Measurements from ENCODE around the gene CNTRL.
"Not testable (repeated sequence)": the region's sequence is repeated elsewhere in the genome, so short reads cannot be mapped to it uniquely, and the experiment has no call there.

Gene CNTRL

DNA sequence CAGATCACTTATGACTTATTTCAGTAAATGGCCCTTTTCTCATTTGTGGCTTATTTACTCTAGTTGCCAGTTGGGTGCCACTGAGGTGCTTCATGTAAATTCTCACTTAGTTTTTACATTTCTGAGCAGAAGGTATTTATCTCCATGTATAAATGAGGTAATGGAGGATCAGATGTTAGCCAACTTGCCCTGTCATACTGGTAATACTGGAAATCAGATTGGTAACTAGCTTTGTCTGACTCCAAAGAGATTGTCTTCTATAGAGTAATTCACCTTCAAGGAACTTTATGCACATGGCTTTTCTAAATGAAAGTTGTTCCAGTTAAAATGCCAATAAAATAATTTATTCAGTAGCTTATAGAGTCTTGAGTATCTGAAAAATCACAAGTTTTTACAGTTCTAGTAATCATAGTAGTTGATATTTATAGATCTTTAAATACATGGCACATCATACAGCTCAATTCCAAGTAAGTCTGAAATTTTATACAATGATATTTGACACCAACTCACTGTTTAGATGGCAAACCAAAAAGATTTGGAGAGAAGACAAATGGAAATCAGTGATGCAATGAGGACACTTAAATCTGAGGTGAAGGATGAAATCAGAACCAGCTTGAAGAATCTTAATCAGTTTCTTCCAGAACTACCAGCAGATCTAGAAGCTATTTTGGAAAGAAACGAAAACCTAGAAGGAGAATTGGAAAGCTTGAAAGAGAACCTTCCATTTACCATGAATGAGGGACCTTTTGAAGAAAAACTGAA, 98.2 kb downstream of the CNTRL start:
- DNase-seq (ENCODE audit: low read depth): no peak
- H3K4me3 ChIP-seq (ENCODE audit: low read depth, low read length): no peak overlapping the region

DNA sequence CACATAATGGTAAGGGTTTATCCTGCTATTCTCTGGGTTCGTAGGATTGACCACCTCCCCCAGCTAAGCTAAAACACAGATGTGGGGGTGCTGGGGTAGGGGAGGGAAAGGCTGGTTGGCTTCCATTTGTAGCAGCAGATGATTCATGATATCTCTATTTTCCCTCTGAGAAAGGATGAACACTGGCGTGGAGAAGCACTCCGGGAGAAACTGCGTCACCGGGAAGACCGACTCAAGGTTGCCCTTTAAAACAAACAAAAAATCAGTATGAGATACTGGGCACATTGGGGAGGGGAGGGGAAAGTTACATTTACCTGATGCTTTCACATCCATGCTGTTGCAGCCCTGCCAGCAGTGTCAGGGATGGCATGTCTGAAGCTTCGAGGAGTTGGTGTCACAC, 98.7 kb downstream of the CNTRL start:
- no peak for DNase-seq (ENCODE audit: low read depth)
- H3K4me3 ChIP-seq (ENCODE audit: low read depth, low read length): no peak overlapping the region

DNA sequence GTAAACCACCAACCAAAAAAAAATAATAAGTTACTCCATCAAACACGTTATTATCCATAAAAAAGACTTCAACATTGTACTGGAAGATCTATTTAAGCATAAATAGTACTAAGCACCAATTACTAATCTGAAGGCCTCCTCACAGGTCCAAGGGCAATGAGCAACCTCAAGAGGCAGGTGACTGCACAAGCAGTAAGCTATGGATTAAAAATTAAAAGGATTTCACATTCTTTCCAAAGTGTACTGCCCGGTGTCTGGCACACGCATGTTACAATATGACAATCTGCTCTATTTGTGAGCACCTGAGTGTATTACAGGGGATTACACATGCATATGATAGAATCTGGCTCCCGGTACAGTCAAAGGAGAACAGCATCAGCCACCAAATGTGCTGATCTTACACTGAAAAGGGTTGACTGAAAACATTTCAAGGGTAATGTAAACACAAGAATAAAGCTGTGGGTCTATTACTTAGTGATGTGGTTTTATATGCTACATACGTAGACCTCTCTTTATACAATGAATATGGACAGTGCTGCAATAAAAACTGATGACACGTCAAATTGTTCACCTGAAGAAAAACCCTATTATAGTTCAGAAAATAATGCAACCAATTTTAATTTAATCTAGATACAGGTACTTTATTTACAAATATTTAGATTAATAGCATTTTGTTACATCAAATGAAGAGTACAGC, 104.1 kb downstream of the CNTRL start:
- no peak for DNase-seq (ENCODE audit: low read depth)
- H3K4me3 ChIP-seq (ENCODE audit: low read depth, low read length): no peak overlapping the region

DNA sequence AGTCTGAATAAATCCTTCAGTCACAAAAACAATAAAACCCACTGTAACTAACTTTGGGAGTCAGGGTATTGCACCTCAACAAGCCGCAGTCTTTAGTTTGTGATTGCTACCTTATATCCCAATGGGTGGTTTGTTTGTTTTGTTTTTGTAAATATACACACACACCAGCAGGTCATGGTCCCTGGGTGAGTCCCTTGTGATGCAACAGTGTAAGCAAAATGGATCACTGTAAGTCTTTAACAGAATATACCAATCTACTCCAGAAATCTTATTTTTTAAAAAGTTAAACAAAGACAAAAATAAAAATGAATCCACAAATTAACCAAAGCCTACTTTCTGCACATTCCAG, 104.6 kb downstream of the CNTRL start:
- DNase-seq (ENCODE audit: low read depth); H3K4me3 ChIP-seq (ENCODE audit: low read depth, low read length): not testable (repeated sequence)

DNA sequence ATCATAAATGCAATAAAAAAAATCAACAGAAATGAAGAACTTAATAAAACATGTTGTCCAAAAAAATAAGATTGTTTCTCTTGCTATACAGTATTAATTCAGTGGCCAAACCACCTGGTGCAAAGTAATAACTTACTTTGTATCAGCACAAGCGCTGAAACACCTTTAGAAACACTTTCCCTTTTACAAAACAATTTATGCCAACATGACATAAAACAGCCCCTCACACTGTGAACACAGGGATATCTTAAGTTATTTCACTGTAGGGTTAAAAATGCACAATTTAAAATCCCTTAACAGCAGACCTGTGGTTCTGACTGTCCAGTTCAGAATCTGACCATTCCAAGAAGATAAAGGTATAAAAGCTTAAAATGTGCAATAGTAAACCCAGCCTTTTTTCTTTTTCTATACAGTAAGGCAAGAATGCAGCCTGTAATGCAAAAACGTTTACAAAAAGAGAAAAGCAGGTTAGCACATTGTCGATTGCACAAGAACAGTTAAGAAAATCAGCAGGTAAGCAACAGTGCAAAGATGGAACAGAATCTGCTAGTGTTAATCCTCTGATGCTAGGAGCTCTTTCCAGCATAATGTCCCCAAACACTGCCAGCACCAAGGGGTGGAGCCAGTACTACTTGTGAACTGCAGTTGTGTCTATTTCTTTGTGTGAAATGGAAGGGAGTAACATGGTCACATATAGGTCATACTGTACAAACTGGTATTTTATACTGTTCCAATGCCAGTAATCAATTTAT, 105.4 kb downstream of the CNTRL start:
- no peak overlapping the region for H3K4me3 ChIP-seq (ENCODE audit: low read depth, low read length)
- DNase-seq (ENCODE audit: low read depth): no peak

DNA sequence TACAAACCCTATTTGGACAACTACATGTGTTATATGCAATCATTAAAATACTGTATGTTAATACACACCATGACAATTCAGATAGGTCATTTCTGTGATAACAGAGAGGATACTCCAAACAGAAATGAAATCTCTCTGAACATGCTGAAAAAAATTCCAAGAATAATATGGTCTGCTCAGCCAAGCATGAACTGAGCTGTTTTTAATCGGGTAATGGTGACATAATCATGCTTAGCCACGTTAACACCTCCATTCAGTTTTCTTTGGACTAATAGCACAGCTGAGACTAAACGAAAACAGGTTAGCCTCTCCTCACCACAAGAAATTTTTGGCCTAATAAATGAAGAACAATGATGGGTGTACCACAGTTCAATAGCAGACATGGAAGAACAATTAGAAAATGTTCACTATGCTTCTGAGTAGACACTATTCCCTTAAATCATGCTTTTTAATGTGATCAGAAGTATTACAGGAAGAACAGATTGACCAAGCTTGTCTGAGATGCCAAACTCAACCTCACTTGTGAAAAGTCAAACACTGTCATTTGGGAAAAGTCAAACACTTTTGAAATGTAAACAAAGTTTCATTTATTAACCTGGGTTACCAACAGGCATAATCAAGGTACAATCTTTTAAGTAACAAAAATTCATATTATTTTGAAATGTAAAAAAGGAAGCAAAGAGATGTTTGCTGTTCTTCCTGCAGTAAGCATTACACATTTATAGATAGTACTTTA, 107.5 kb downstream of the CNTRL start:
- no peak for DNase-seq (ENCODE audit: low read depth)
- H3K4me3 ChIP-seq (ENCODE audit: low read depth, low read length): no peak overlapping the region

DNA sequence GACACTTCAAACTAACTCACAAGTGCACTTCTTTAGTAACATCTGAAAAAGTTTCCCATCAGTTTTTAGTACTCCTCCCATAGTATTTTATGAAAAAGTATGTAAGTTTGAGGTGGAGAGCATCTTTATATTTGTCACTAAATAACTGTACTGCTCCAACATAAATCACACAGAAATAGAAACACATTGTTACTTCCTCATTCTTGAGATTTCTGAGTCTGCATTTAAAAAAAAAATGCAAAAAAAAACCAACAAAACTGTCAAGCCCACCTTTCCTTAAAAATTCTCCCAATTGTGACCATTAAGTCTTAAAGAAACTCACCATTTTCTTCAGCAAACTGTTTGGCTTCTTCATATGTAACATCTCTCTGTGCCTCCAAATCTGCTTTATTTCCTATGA, 108.2 kb downstream of the CNTRL start:
- DNase-seq (ENCODE audit: low read depth): no peak
- H3K4me3 ChIP-seq (ENCODE audit: low read depth, low read length): no peak overlapping the region

DNA sequence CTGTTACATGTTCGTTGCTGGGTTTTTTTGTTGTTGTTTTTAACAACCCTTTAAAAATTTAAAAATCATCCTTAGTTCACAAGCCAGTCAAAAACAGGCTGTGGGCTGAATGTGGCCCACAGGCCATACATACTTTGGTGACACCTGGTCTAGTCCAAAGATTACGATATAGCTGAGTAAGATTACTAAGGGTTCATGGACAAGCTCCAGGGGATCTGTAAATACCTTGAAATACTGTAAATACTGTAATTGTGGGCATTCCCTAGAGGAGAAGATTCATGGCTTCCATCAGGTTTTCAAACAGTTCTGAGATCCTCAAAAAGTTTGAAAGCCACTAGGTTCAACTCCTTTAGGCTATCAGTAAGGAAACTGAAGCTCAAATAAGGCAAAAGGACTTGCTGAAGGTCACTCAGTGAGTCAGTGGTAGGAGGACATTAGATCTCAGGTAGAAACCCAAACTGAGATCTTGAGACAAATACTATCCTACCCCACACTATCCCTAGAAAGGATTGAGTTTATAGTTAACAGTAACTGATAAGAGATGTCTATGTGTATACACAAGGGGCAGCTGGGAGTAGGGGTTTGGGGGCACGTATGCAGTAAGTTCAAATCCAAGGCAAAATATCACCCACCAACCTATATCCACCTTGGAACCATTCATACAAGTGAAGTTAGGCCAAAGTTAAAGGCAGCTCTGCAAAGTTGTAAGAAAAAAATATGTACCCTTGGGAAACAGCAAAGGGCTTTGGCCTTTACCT, 109.1 kb downstream of the CNTRL start:
- DNase-seq (ENCODE audit: low read depth): no peak

DNA sequence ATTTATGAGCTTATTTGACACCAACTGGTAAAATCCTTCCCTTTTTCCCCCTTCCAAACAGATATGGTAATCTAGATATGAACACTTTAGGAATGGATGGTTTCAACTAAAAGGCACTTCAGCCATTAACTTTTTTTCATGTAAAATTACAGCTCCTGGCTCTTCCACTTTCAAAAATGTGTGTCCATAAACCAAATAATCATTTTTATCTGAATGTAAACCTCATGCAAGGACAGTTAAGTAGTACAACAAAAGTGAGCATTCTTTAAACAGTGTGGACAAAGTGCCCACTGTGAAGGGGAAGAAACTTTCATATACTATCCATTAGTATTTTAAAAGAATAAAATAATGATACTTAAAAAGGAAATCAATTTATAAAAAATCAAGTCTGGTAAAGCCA, 109.7 kb downstream of the CNTRL start:
- H3K4me3 ChIP-seq (ENCODE audit: low read depth, low read length): no peak overlapping the region
- no peak for DNase-seq (ENCODE audit: low read depth)

More for the DNA sequence above, 109.1 kb downstream of the CNTRL start:
- H3K4me3 ChIP-seq (ENCODE audit: low read depth, low read length): no peak overlapping the region

DNA sequence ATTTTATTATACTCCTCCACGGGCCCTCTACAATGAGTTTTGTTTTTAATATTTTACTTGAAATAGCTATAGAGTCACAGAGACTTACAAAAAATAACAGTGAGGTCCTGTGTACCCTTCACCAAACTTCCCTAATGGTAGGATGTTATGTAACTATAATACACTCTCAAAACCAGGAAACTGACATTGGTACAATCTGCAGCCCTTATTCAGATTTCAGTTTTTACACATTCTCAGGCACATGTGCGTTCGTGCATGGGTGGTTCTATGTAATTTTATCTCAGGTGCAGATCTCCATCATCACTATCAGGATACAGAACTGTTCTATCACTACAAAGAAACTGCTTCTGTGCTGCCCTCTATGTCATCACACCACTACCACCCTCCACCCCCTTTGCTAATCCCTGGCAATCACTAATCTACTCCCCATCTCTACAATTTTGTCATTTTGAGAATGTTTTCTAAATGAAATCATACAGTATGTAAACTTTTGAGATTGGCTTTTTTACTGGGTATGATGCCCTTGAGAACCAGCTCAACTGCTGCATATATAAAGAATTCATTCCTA, 110.5 kb downstream of the CNTRL start:
- H3K4me3 ChIP-seq (ENCODE audit: low read depth, low read length): no peak overlapping the region
- DNase-seq (ENCODE audit: low read depth): no peak

DNA sequence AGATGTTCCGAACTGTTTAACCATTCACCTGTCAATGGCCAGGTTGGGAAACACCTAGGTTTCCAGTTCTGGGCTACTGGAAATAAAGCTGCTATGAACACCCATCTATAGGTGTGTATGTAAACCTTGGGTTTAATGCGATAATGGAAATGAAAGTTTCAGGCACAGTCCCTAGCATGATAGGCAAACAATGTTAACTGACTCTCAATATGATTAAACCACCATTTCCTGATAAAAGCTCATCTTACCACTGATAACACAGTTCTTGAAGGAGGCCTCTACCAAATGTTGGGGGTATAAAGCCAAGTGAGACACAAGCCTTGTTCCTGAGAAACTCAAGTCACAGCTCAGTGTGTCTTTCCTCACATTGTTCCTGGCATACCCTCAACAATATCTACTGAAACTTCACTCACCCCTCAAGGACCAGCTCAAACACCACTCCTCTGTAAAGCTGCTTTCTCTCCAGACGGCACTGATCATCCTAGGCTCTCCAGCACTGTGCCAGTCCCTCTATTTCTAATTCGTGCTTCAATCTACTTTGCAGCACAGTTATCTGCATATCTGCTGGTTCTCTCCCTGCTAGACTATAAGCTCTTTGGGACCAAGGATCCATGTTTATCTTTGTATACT, 111.1 kb downstream of the CNTRL start:
- H3K4me3 ChIP-seq (ENCODE audit: low read depth, low read length): no peak overlapping the region
- DNase-seq (ENCODE audit: low read depth): no peak

DNA sequence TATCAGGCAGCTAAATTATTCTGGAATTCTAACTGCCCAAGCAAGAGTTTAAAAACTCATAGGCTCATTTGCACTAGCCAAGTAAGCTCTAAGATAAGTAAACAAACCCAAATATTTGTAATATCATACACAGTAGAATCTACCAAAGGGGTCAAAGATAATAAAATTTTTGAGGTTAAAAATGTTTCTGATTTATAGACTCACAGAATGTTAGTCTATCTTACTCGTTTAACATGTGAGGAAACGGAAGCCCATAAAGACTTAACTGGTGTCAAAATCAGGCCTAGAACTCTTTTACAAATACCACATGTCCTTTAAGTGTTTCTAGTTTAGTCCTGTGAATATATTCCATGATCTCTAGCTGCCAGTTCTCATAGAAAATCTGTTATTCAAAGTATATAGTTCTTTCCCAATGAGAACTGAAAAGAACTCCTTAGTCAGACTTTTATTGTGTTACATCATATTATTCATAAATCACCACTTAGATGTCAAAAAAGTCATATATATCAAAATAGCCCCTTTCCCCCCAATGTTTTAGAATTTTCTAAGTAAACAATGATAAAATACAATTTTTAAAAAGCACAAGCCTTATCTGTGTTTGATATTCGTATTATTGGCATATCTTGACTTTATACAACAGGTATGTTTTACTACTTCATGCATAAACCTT, 113.0 kb downstream of the CNTRL start:
- no peak overlapping the region for H3K4me3 ChIP-seq (ENCODE audit: low read depth, low read length)
- DNase-seq (ENCODE audit: low read depth): no peak

DNA sequence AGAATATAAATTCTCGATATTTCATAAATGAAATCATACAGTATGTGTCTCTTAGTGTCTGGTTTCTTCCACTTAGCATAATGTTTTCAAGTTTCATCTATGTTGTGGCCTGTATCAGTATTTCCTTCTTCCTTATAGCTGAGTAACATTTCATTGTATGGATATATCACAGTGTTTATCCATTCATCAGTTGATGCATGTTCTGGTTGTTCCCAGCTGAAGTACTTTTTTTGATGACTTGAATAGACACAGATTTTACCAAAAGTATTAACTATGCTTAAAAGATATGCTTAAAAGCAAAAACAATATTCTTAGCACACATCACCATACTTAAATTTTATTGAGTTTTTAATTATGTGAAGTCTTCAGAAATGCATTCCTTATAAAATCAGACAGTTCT, 114.3 kb downstream of the CNTRL start:
- no peak overlapping the region for H3K4me3 ChIP-seq (ENCODE audit: low read depth, low read length)
- DNase-seq (ENCODE audit: low read depth): no peak

DNA sequence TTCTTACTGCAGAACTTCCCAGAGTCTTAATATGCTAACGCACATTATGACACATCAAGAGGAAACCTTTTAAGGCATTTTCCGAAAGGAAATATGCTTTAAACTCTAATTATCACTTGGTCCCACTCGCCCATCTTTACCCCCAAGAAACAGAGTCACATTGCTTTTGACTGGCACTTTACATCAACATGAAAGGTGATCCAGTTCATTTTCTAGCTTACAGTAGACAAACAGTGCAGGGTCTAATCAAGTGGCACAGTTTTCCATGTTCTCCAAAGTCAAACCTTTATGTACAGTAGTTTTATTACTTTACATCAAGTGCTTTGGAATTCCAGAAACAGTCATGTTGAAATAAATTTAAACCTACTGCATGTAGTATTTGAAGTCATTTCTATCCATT, 114.9 kb downstream of the CNTRL start:
- no peak for DNase-seq (ENCODE audit: low read depth)
- H3K4me3 ChIP-seq (ENCODE audit: low read depth, low read length): no peak overlapping the region

DNA sequence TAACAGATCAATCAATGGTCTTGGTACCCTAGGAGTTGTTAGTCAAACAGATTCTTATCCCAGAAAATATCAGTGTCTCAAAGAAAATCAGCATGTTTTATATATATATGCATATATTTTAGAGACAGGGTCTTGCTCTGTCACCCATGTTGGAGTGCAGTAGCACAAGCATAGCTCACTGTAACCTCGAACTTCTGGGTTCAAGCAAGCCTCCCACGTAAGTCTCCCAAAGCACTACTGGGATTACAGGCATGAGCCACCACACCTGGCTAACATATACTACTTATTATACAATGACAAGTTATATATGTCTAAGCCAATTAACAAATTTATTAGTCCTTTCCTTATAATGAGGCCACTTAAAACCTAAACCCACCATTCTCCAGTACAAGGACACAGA, 116.5 kb downstream of the CNTRL start:
- DNase-seq (ENCODE audit: low read depth): no peak
- no peak overlapping the region for H3K4me3 ChIP-seq (ENCODE audit: low read depth, low read length)

DNA sequence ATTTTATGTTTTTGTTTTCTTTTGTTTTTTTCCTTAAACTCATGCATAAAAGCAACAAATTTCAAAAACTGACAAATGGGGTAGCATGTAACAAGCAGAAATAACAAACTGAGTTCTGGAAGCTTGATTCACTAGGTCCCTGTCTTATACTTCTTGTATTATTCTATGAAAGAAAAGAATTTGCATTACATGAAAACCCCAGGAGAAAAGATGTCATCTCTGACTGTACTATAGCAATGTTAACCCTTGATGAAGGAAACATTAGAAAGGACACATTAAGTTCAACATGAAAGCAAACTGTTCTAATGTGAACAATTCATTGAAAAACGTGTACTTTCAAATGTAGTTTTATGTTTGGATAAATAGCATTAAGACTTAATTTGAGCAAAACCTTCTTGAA, 117.8 kb downstream of the CNTRL start:
- no peak for DNase-seq (ENCODE audit: low read depth)
- no peak overlapping the region for H3K4me3 ChIP-seq (ENCODE audit: low read depth, low read length)

DNA sequence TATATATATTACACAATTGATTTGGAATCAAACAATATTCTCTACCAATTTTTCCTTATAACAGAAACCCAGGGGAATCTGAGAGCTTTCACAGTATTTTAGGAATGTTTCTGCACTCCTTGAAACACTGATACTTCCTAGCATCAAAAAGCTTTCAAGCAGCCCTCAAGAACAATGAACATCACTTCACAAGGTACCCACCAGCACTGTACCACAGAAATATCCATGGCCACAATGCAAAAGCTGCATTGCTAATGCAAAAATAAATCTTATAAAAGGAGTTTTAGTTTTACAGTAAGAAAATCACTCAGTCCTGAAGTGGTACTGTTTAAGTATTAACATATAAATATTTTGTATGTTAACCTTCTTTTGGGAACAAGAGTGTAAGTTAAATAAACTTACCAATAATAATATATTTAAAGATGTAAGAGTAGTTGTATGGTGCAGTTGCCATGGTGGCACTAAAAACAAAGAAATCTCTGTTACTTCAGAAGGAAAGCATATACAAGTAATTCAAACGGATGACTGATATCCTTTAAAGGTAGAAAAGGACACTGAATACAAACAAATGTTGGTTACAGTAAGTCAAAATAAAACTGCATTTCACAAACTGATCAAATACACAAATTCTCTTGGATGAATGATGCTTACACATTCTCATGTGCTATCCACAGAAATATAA, 118.3 kb downstream of the CNTRL start:
- no peak for DNase-seq (ENCODE audit: low read depth)

DNA sequence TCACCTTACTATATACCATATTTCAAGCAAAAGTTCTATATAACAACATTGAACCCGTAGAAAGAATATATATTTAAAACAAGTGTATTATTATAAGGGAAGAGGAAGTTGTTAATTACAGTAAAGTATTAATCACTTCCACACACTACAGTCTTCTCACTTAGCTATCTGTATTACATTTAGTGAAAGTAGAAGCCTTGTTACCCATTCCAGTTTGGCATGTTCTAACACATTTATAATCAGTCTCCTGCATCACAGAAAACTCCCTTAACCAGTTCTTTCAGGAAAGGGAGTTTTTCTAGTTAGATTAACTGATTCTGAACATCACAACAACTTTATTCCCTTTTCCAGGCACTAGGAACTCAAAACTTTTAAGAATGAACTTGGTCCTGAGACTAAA, 120.0 kb downstream of the CNTRL start:
- no peak for DNase-seq (ENCODE audit: low read depth)
- no peak overlapping the region for H3K4me3 ChIP-seq (ENCODE audit: low read depth, low read length)

More for the DNA sequence above, 118.3 kb downstream of the CNTRL start:
- no peak overlapping the region for H3K4me3 ChIP-seq (ENCODE audit: low read depth, low read length)

Measured in skeletal muscle cell (primary cell).